Testis (tissue), 2 donors: Measurements from ENCODE around the gene SIVA1.

ENCODE experiments used
- POLR2A ChIP-seq: fragments of 450-650 bp; IDR thresholded peaks from one replicate; pipeline ENCODE4 v1.6.1; 2017; ENCODE audit warnings: antibody characterized with exemption, mild to moderate bottlenecking, moderate library complexity
- TF ChIP-seq, protein P1 (sequence below), 3 experiments: fragments of 450-650 bp in 2 of 3; fragments of 200-600 bp in 1 of 3; sonication (generic) in 1 of 3; IDR thresholded peaks; one replicate each; pipeline ENCODE4 v1.5.1; 2016 to 2019; ENCODE audit warnings: antibody characterized with exemption in 3 of 3, mild to moderate bottlenecking in 2 of 3, moderate library complexity in 1 of 3

GRCh38 chr14:104801520-104802393, 48.8 kb downstream of the SIVA1 start:
- no peak for TF ChIP-seq POLR2A
- TF ChIP-seq, protein P1, sequence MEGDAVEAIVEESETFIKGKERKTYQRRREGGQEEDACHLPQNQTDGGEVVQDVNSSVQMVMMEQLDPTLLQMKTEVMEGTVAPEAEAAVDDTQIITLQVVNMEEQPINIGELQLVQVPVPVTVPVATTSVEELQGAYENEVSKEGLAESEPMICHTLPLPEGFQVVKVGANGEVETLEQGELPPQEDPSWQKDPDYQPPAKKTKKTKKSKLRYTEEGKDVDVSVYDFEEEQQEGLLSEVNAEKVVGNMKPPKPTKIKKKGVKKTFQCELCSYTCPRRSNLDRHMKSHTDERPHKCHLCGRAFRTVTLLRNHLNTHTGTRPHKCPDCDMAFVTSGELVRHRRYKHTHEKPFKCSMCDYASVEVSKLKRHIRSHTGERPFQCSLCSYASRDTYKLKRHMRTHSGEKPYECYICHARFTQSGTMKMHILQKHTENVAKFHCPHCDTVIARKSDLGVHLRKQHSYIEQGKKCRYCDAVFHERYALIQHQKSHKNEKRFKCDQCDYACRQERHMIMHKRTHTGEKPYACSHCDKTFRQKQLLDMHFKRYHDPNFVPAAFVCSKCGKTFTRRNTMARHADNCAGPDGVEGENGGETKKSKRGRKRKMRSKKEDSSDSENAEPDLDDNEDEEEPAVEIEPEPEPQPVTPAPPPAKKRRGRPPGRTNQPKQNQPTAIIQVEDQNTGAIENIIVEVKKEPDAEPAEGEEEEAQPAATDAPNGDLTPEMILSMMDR (IDR thresholded peaks at IDR 0.05), result no peak
